ENCODE data around the gene ERC1. TPM values are rescaled to one million over a fixed set of nuclear protein-coding genes. Genes with fewer than 3 reads are reported as not detected.

Gene ERC1
- total and polyA plus RNA-seq, 2 donors (not counting 3 experiments of a cell fraction or from before 2014, with no cell fraction given): 11.7 to 66.1 TPM

- dilution Hi-C loops (cut with MboI; ENCODE audit: extremely low pct_ligation_motif_present, low sequenced_read_pairs) (no loop called here), intact Hi-C loops (cut with micrococcal nuclease) (no loop called here)
- ChIA-PET CTCF (interaction anchor here (1.0 to 2.0 kb wide), 6 partner anchors 9 to 252 kb away, joined by 3 to 9 read pairs (median 4); no protein-coding TSS in a partner anchor), POLR2A (no interaction called here)
- no peak for DNase-seq (ENCODE audit: low read depth, low spot score)
- Histone ChIP-seq H3K9me3 (replicated peaks; ENCODE audit: control insufficient read depth, insufficient read depth, low read length) (no peaks in the 10 kb centered on the region), H4K20me1 (replicated peaks; ENCODE audit: control insufficient read depth, extremely low read depth, insufficient read depth, low read length) (no peaks in the 10 kb centered on the region), H3K4me3 (replicated peaks in 1 of 3; ENCODE audit: insufficient read depth in 1 of 3, low read depth in 1 of 3, low read length in 3 of 3) (no peak overlapping the region), H3K36me3 (ENCODE audit: control insufficient read depth in 2 of 2, extremely low read depth in 1 of 2, insufficient read depth in 2 of 2, low read length in 2 of 2) (no peaks in the 10 kb centered on the region), H3K79me2 (ENCODE audit: control insufficient read depth, insufficient read depth, low read length) (no peaks in the 10 kb centered on the region), H2AFZ (ENCODE audit: low read depth, low read length) (no peak overlapping the region), H3K9ac (replicated peaks; ENCODE audit: extremely low read depth, insufficient read depth, low read length) (no peak overlapping the region), H3K4me1 (ENCODE audit: control insufficient read depth, extremely low read depth, insufficient read depth, low read length) (no peaks in the 10 kb centered on the region), H3K27me3 (ENCODE audit: control insufficient read depth in 2 of 2, insufficient read depth in 2 of 2, low read length in 2 of 2) (no peaks in the 10 kb centered on the region), H3K27ac (ENCODE audit: insufficient read depth, low read depth, low read length) (no peak overlapping the region), H3K9me1 (replicated peaks; ENCODE audit: control insufficient read depth, extremely low read depth, insufficient read depth, low read length) (no peaks in the 10 kb centered on the region), H3K4me2 (ENCODE audit: insufficient read depth, low read length) (no peak overlapping the region)
- TF ChIP-seq GATA2 (IDR thresholded peaks at IDR 0.05; ENCODE audit: insufficient read depth, insufficient read length, low read depth, low read length): no peak
- TF ChIP-seq, protein P1, sequence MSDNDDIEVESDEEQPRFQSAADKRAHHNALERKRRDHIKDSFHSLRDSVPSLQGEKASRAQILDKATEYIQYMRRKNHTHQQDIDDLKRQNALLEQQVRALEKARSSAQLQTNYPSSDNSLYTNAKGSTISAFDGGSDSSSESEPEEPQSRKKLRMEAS (IDR thresholded peaks at IDR 0.05; ENCODE audit: insufficient read depth, insufficient read length): no peak
- no peak for TF ChIP-seq MYC (IDR thresholded peaks at IDR 0.05; ENCODE audit: low read depth, low read length)
- no TSS peak for BruUV-seq (replicated peaks)
- FAIRE-seq: no peak
Measured at GRCh38 chr12:1369938-1370500, 379.0 kb downstream of the ERC1 start.

- Histone ChIP-seq H3K36me3 (ENCODE audit: control insufficient read depth in 2 of 2, extremely low read depth in 1 of 2, insufficient read depth in 2 of 2, low read length in 2 of 2) (no peaks in the 10 kb centered on the region), H3K27me3 (ENCODE audit: control insufficient read depth in 2 of 2, insufficient read depth in 2 of 2, low read length in 2 of 2) (no peaks in the 10 kb centered on the region), H3K4me2 (ENCODE audit: insufficient read depth, low read length) (no peak overlapping the region), H3K79me2 (ENCODE audit: control insufficient read depth, insufficient read depth, low read length) (no peaks in the 10 kb centered on the region), H3K4me1 (ENCODE audit: control insufficient read depth, extremely low read depth, insufficient read depth, low read length) (no peaks in the 10 kb centered on the region), H4K20me1 (replicated peaks; ENCODE audit: control insufficient read depth, extremely low read depth, insufficient read depth, low read length) (no peaks in the 10 kb centered on the region), H3K4me3 (replicated peaks in 1 of 3; ENCODE audit: insufficient read depth in 1 of 3, low read depth in 1 of 3, low read length in 3 of 3) (no peak overlapping the region), H3K9me1 (replicated peaks; ENCODE audit: control insufficient read depth, extremely low read depth, insufficient read depth, low read length) (no peaks in the 10 kb centered on the region), H3K9ac (replicated peaks; ENCODE audit: extremely low read depth, insufficient read depth, low read length) (no peak overlapping the region), H3K27ac (ENCODE audit: insufficient read depth, low read depth, low read length) (no peak overlapping the region), H3K9me3 (replicated peaks; ENCODE audit: control insufficient read depth, insufficient read depth, low read length) (no peaks in the 10 kb centered on the region), H2AFZ (ENCODE audit: low read depth, low read length) (no peak overlapping the region)
- POLR2A ChIA-PET: no interaction called here
- no peak for FAIRE-seq
- no peak for DNase-seq (ENCODE audit: low read depth, low spot score)
- TF ChIP-seq GATA2 (IDR thresholded peaks at IDR 0.05; ENCODE audit: insufficient read depth, insufficient read length, low read depth, low read length) (no peak), FOS (IDR thresholded peaks at IDR 0.05; ENCODE audit: borderline replicate concordance, insufficient read depth, low read length) (no peak), MYC (IDR thresholded peaks at IDR 0.05; ENCODE audit: low read depth, low read length) (no peak), POLR2A (IDR thresholded peaks at IDR 0.05; ENCODE audit: low read depth, low read length) (no peak), POLR2AphosphoS5 (IDR thresholded peaks at IDR 0.05; ENCODE audit: insufficient read depth, low read depth, low read length) (no peak), JUN (IDR thresholded peaks at IDR 0.05; ENCODE audit: borderline replicate concordance, insufficient read depth, insufficient read length, low read depth) (no peak), EZH2 (IDR thresholded peaks at IDR 0.05; ENCODE audit: borderline replicate concordance, low read depth, low read length, severe bottlenecking) (no peak)
- TF ChIP-seq, protein P2, sequence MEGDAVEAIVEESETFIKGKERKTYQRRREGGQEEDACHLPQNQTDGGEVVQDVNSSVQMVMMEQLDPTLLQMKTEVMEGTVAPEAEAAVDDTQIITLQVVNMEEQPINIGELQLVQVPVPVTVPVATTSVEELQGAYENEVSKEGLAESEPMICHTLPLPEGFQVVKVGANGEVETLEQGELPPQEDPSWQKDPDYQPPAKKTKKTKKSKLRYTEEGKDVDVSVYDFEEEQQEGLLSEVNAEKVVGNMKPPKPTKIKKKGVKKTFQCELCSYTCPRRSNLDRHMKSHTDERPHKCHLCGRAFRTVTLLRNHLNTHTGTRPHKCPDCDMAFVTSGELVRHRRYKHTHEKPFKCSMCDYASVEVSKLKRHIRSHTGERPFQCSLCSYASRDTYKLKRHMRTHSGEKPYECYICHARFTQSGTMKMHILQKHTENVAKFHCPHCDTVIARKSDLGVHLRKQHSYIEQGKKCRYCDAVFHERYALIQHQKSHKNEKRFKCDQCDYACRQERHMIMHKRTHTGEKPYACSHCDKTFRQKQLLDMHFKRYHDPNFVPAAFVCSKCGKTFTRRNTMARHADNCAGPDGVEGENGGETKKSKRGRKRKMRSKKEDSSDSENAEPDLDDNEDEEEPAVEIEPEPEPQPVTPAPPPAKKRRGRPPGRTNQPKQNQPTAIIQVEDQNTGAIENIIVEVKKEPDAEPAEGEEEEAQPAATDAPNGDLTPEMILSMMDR (IDR thresholded peaks at IDR 0.05; ENCODE audit: extremely low read depth in 1 of 2, insufficient read depth in 1 of 2, low read depth in 1 of 2, low read length in 2 of 2): no peak
- TF ChIP-seq, protein P1 (IDR thresholded peaks at IDR 0.05; ENCODE audit: insufficient read depth, insufficient read length): no peak
- intact Hi-C loops (cut with micrococcal nuclease): no loop called here
- CTCF ChIA-PET: interaction anchor here (0.6 kb wide), 1 partner anchor 256 kb away, joined by 3 read pairs; no protein-coding TSS in a partner anchor
- BruUV-seq (replicated peaks): no TSS peak
- dilution Hi-C loops (cut with MboI; ENCODE audit: extremely low pct_ligation_motif_present, low sequenced_read_pairs): no loop called here
Measured at GRCh38 chr12:1373901-1374735, 383.1 kb downstream of the ERC1 start.
